H9 (cell line): Measurements from ENCODE around the gene CTAGE1. TPM values are rescaled to one million over a fixed set of nuclear protein-coding genes. Genes with fewer than 3 reads are reported as not detected.

Experiments
- DNase-seq: peaks from one replicate; pipeline ENCODE4 v3.0.0-alpha.2; 2017
- H2AFZ ChIP-seq: one replicate; pipeline ENCODE4 v1.6.1; 2013; ENCODE audit warnings: mild to moderate bottlenecking, low read length, control low read depth, moderate library complexity
- H2AK5ac ChIP-seq: 2 replicates; pipeline ENCODE4 v1.6.1; 2013; ENCODE audit warnings: low read length, control low read depth, mixed read lengths; ENCODE audit not compliant: insufficient read length
- H2BK120ac ChIP-seq: one replicate; pipeline ENCODE4 v1.6.1; 2013; ENCODE audit warnings: low read depth, mild to moderate bottlenecking, low read length, control low read depth, inconsistent platforms; ENCODE audit not compliant: poor library complexity, severe bottlenecking
- H2BK12ac ChIP-seq: 2 replicates; pipeline ENCODE4 v1.6.1; 2013; ENCODE audit warnings: low read length, control low read depth, mixed read lengths, low read depth; ENCODE audit not compliant: insufficient read length
- H2BK15ac ChIP-seq: 2 replicates; pipeline ENCODE4 v1.6.1; 2013; ENCODE audit warnings: low read depth, low read length, control low read depth
- H2BK20ac ChIP-seq: one replicate; pipeline ENCODE4 v1.6.1; 2013; ENCODE audit warnings: low read depth, mild to moderate bottlenecking, low read length, control low read depth, inconsistent platforms; ENCODE audit not compliant: poor library complexity, severe bottlenecking
- H2BK5ac ChIP-seq: 2 replicates; pipeline ENCODE4 v1.6.1; 2013; ENCODE audit warnings: low read length, control low read depth, mixed read lengths; ENCODE audit not compliant: insufficient read length
- H3K14ac ChIP-seq: 2 replicates; pipeline ENCODE4 v1.6.1; 2013; ENCODE audit warnings: low read length, control low read depth; ENCODE audit not compliant: insufficient read depth
- H3K18ac ChIP-seq: 2 replicates; pipeline ENCODE4 v1.6.1; 2013; ENCODE audit warnings: low read depth, mild to moderate bottlenecking, mixed read lengths, low read length, control low read depth; ENCODE audit not compliant: insufficient read length
- H3K23ac ChIP-seq: 2 replicates; pipeline ENCODE4 v1.6.1; 2013; ENCODE audit warnings: low read length, control low read depth, mixed read lengths, low read depth; ENCODE audit not compliant: insufficient read length
- H3K23me2 ChIP-seq: 2 replicates; pipeline ENCODE4 v1.6.1; 2013; ENCODE audit warnings: low read depth, mild to moderate bottlenecking, mixed read lengths, low read length, control low read depth; ENCODE audit not compliant: insufficient read length, poor library complexity, severe bottlenecking
- H3K27ac ChIP-seq: 2 replicates; pipeline ENCODE4 v1.5.1; 2013; ENCODE audit warnings: low read length, control low read depth, mixed read lengths, low read depth; ENCODE audit not compliant: insufficient read length
- H3K27me3 ChIP-seq: 2 replicates; pipeline ENCODE4 v1.6.1; 2013; ENCODE audit warnings: low read length, control low read depth, inconsistent platforms; ENCODE audit not compliant: insufficient read depth
- H3K4ac ChIP-seq: 2 replicates; pipeline ENCODE4 v1.6.1; 2013; ENCODE audit warnings: low read depth, mild to moderate bottlenecking, control low read depth, inconsistent platforms, low read length, moderate library complexity
- H3K4me1 ChIP-seq: 2 replicates; pipeline ENCODE4 v1.6.1; 2013; ENCODE audit warnings: low read length, control low read depth, inconsistent platforms; ENCODE audit not compliant: insufficient read depth
- H3K4me2 ChIP-seq: 2 replicates; pipeline ENCODE4 v1.6.1; 2013; ENCODE audit warnings: low read length, control low read depth, mixed read lengths; ENCODE audit not compliant: insufficient read length, insufficient read depth
- H3K56ac ChIP-seq: 2 replicates; pipeline ENCODE4 v1.6.1; 2013; ENCODE audit warnings: low read depth, mild to moderate bottlenecking, mixed read lengths, low read length, control low read depth; ENCODE audit not compliant: insufficient read length
- H3K79me1 ChIP-seq: 2 replicates; pipeline ENCODE4 v1.6.1; 2013; ENCODE audit warnings: low read depth, mild to moderate bottlenecking, moderate library complexity, low read length, control low read depth, inconsistent platforms; ENCODE audit not compliant: insufficient read depth, poor library complexity, severe bottlenecking
- H3K79me2 ChIP-seq: 2 replicates; pipeline ENCODE4 v1.6.1; 2013; ENCODE audit warnings: low read length, control low read depth, inconsistent platforms; ENCODE audit not compliant: insufficient read depth
- H3K9ac ChIP-seq: 2 replicates; pipeline ENCODE4 v1.6.1; 2013; ENCODE audit warnings: low read length, control low read depth, mixed read lengths; ENCODE audit not compliant: insufficient read length; ENCODE audit errors: extremely low read depth
- H3K9me3 ChIP-seq: one replicate; pipeline ENCODE4 v1.6.1; 2013; ENCODE audit warnings: low read depth, low read length, inconsistent platforms; ENCODE audit not compliant: control insufficient read depth
- H3T11ph ChIP-seq: one replicate; pipeline ENCODE4 v1.6.1; 2013; ENCODE audit warnings: mild to moderate bottlenecking, low read length, control low read depth, inconsistent platforms
- H4K20me1 ChIP-seq: one replicate; pipeline ENCODE4 v1.6.1; 2013; ENCODE audit not compliant: control insufficient read depth, insufficient read length, insufficient read depth
- H4K5ac ChIP-seq: 2 replicates; pipeline ENCODE4 v1.6.1; 2013; ENCODE audit warnings: low read depth, mild to moderate bottlenecking, mixed read lengths, low read length, control low read depth; ENCODE audit not compliant: insufficient read length
- H4K8ac ChIP-seq: replicated peaks from 2 replicates; pipeline ENCODE4 v1.6.1; 2013; ENCODE audit warnings: low read length, control low read depth, mixed read lengths, low read depth; ENCODE audit not compliant: insufficient read length
- H4K91ac ChIP-seq: 2 replicates; pipeline ENCODE4 v1.6.1; 2013; ENCODE audit warnings: low read depth, mild to moderate bottlenecking, moderate library complexity, mixed read lengths, low read length, control low read depth; ENCODE audit not compliant: insufficient read length
- H3K27ac Mint-ChIP-seq, 3 experiments: 2 replicates in 2 of 3; 3 replicates in 1 of 3; pipeline ENCODE4 v1.8.0; 2020 to 2021; ENCODE audit warnings: mixed read lengths in 3 of 3, mild to moderate bottlenecking in 1 of 3, moderate library complexity in 1 of 3
- H3K27me3 Mint-ChIP-seq: 2 replicates; pipeline ENCODE4 v1.8.0; 2021; ENCODE audit warnings: low read depth, mild to moderate bottlenecking, moderate library complexity, mixed read lengths
- H3K36me3 Mint-ChIP-seq, 3 experiments: 2 replicates in 2 of 3; 3 replicates in 1 of 3; pipeline ENCODE4 v1.8.0; 2020 to 2021; ENCODE audit warnings: low read depth in 3 of 3, mixed read lengths in 3 of 3; ENCODE audit not compliant: insufficient read depth in 1 of 3
- H3K4me1 Mint-ChIP-seq, 2 experiments: 2 replicates each; pipeline ENCODE4 v1.8.0; 2020; ENCODE audit warnings: mixed read lengths in 2 of 2
- H3K4me3 Mint-ChIP-seq, 2 experiments: 2 replicates in 1 of 2; 3 replicates in 1 of 2; pipeline ENCODE4 v1.8.0; 2020 to 2021; ENCODE audit warnings: mild to moderate bottlenecking in 2 of 2, mixed read lengths in 2 of 2, moderate library complexity in 1 of 2
- H3K9me3 Mint-ChIP-seq, 2 experiments: 2 replicates in 1 of 2; 3 replicates in 1 of 2; pipeline ENCODE4 v1.8.0; 2020; ENCODE audit warnings: mild to moderate bottlenecking in 2 of 2, mixed read lengths in 2 of 2, moderate library complexity in 1 of 2
- CTCF ChIP-seq: fragments of 200-600 bp; sonication (generic); conservative IDR thresholded peaks from 3 replicates; pipeline ENCODE4 v1.8.0; 2021; ENCODE audit warnings: antibody characterized with exemption, mild to moderate bottlenecking
- WGBS: extraction: QIAGEN DNeasy Blood & Tissue Kit; methylation state at CpG from one replicate; pipeline ENCODE4 v1.1.7; 2013; ENCODE audit warnings: missing lambda C conversion rate, low lambda C conversion rate, mixed read lengths; ENCODE audit not compliant: insufficient read length; ENCODE audit errors: extremely low coverage; 5-methylcytosine and 5-hydroxymethylcytosine counted together
- total RNA-seq: library from RNA; stranded (reverse); gene quantifications from 2 replicates; pipeline ENCODE4 v1.2.1, GENCODE V29; 2021

The CTAGE1 gene
- total RNA-seq, 1 experiment from 2014 or later, result not detected

GRCh38 chr18:22429564-22429963 lies 11.8 kb upstream of the CTAGE1 start:
- H3K18ac ChIP-seq, result no peak overlapping the region
- H2AFZ ChIP-seq, result no peak overlapping the region
- H2BK12ac ChIP-seq, result no peak overlapping the region
- no peak overlapping the region for H3K4ac ChIP-seq
- no peak overlapping the region for H3T11ph ChIP-seq
- H4K91ac ChIP-seq, result no peak overlapping the region
- Mint-ChIP-seq H3K27ac (no peak overlapping the region), H3K9me3 (no peaks in the 10 kb centered on the region), H3K4me3 (no peak overlapping the region), H3K4me1 (no peaks in the 10 kb centered on the region), H3K36me3 (no peaks in the 10 kb centered on the region), H3K27me3 (peaks cover 3% of the 10 kb centered on the region)
- H3K9me3 ChIP-seq, result no peaks in the 10 kb centered on the region
- H2BK5ac ChIP-seq, result no peak overlapping the region
- no peak overlapping the region for H4K5ac ChIP-seq
- H3K14ac ChIP-seq, result no peak overlapping the region
- H4K20me1 ChIP-seq, result no peaks in the 10 kb centered on the region
- H3K23ac ChIP-seq, result no peak overlapping the region
- TF ChIP-seq CTCF, result no peak
- no peak for DNase-seq
- H4K8ac ChIP-seq, result no peak overlapping the region
- H3K79me2 ChIP-seq, result no peaks in the 10 kb centered on the region
- no peak overlapping the region for H2AK5ac ChIP-seq
- no peaks in the 10 kb centered on the region for H3K23me2 ChIP-seq
- H3K4me2 ChIP-seq, result no peak overlapping the region
- H3K79me1 ChIP-seq, result no peaks in the 10 kb centered on the region
- WGBS, result no CpG with 5 or more reads among the region's 3 CpGs
- no peak overlapping the region for H3K56ac ChIP-seq
- H3K27ac ChIP-seq, result no peak overlapping the region
- no peaks in the 10 kb centered on the region for H3K4me1 ChIP-seq
- H2BK120ac ChIP-seq, result no peak overlapping the region
- H2BK20ac ChIP-seq, result no peak overlapping the region
- H3K27me3 ChIP-seq, result no peaks in the 10 kb centered on the region
- no peak overlapping the region for H3K9ac ChIP-seq
- no peak overlapping the region for H2BK15ac ChIP-seq
